OCI-LY1 (cell line): ENCODE results near the gene RPE65.

Source experiments
- EZH2 ChIP-seq: fragments of 200-600 bp; sonication (generic), shearing (Covaris generic); IDR thresholded peaks from 2 replicates; pipeline ENCODE4 v1.8.0; 2017; ENCODE audit warnings: borderline replicate concordance, mixed run types, mild to moderate bottlenecking, antibody characterized with exemption, low read length, moderate library complexity, mixed read lengths
- TF ChIP-seq, protein P1 (sequence below): fragments of 200-600 bp; sonication (generic), shearing (Covaris generic); IDR thresholded peaks from 2 replicates; pipeline ENCODE4 v1.5.1; 2017; ENCODE audit warnings: mild to moderate bottlenecking, antibody characterized with exemption, low read length, moderate library complexity, mixed read lengths

DNA sequence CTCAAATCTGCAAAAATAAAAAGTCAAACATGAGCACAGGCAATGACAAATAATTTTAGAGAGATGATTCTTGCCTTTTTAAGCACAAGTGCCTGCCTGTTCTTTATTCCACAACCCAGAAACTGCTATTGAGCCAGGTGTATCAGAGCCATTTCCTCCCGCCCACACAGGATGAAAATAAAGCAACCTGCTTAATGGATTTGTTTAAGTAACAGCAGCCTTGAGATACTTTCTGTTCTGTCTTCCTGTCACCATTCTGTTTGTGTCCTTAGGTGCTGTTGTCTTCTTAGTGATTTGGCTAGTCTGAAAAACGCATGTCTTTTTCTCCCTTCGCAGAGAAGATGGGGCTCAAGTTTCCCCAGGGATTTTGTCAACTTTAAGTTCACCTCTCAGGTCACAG is 11.4 kb downstream of the RPE65 start:
- TF ChIP-seq, protein P1, sequence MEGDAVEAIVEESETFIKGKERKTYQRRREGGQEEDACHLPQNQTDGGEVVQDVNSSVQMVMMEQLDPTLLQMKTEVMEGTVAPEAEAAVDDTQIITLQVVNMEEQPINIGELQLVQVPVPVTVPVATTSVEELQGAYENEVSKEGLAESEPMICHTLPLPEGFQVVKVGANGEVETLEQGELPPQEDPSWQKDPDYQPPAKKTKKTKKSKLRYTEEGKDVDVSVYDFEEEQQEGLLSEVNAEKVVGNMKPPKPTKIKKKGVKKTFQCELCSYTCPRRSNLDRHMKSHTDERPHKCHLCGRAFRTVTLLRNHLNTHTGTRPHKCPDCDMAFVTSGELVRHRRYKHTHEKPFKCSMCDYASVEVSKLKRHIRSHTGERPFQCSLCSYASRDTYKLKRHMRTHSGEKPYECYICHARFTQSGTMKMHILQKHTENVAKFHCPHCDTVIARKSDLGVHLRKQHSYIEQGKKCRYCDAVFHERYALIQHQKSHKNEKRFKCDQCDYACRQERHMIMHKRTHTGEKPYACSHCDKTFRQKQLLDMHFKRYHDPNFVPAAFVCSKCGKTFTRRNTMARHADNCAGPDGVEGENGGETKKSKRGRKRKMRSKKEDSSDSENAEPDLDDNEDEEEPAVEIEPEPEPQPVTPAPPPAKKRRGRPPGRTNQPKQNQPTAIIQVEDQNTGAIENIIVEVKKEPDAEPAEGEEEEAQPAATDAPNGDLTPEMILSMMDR: no peak
- no peak for TF ChIP-seq EZH2
